Measurements from ENCODE around the gene DSP.

DSP gene

GRCh38 chr6:7559196-7559595, 17.7 kb downstream of the DSP start:
- no peak for DNase-seq (ENCODE audit: low read depth in 2 of 3, low spot score in 2 of 3)

- no peak for DNase-seq (ENCODE audit: low read depth in 2 of 3, low spot score in 2 of 3)
Measured at GRCh38 chr6:7559651-7560385, 18.3 kb downstream of the DSP start.

GRCh38 chr6:7561153-7561964, 19.9 kb downstream of the DSP start:
- no peak for DNase-seq (ENCODE audit: low read depth in 2 of 3, low spot score in 2 of 3)

- DNase-seq (ENCODE audit: low read depth in 2 of 3, low spot score in 2 of 3): no peak
Measured at GRCh38 chr6:7562769-7563168, 21.3 kb downstream of the DSP start.

GRCh38 chr6:7566107-7566506, 24.6 kb downstream of the DSP start:
- DNase-seq (ENCODE audit: low read depth in 2 of 3, low spot score in 2 of 3): no peak

GRCh38 chr6:7566617-7567173, 25.2 kb downstream of the DSP start:
- no peak for DNase-seq (ENCODE audit: low read depth in 2 of 3, low spot score in 2 of 3)

GRCh38 chr6:7568021-7568420, 26.6 kb downstream of the DSP start:
- DNase-seq (ENCODE audit: low read depth in 2 of 3, low spot score in 2 of 3): no peak

GRCh38 chr6:7569082-7569481, 27.6 kb downstream of the DSP start:
- no peak for DNase-seq (ENCODE audit: low read depth in 2 of 3, low spot score in 2 of 3)

GRCh38 chr6:7572213-7572943, 30.9 kb downstream of the DSP start:
- no peak for DNase-seq (ENCODE audit: low read depth in 2 of 3, low spot score in 2 of 3)

GRCh38 chr6:7574500-7574899, 33.0 kb downstream of the DSP start:
- no peak for DNase-seq (ENCODE audit: low read depth in 2 of 3, low spot score in 2 of 3)

GRCh38 chr6:7578516-7578915, 37.0 kb downstream of the DSP start:
- no peak for DNase-seq (ENCODE audit: low read depth in 2 of 3, low spot score in 2 of 3)

GRCh38 chr6:7578931-7579330, 37.5 kb downstream of the DSP start:
- DNase-seq (ENCODE audit: low read depth in 2 of 3, low spot score in 2 of 3): no peak

GRCh38 chr6:7579851-7580250, 38.4 kb downstream of the DSP start:
- no peak for DNase-seq (ENCODE audit: low read depth in 2 of 3, low spot score in 2 of 3)

- DNase-seq (ENCODE audit: low read depth in 2 of 3, low spot score in 2 of 3): no peak
Measured at GRCh38 chr6:7580537-7580926, 39.1 kb downstream of the DSP start.

- no peak for DNase-seq (ENCODE audit: low read depth in 2 of 3, low spot score in 2 of 3)
Measured at GRCh38 chr6:7580927-7581618, 39.6 kb downstream of the DSP start.

GRCh38 chr6:7585287-7585930, 43.9 kb downstream of the DSP start:
- DNase-seq (ENCODE audit: low read depth in 2 of 3, low spot score in 2 of 3): no peak

GRCh38 chr6:7587631-7588100, 46.2 kb downstream of the DSP start:
- no peak for DNase-seq (ENCODE audit: low read depth in 2 of 3, low spot score in 2 of 3)

GRCh38 chr6:7588506-7588905, 47.0 kb downstream of the DSP start:
- DNase-seq (ENCODE audit: low read depth in 2 of 3, low spot score in 2 of 3): no peak

- DNase-seq (ENCODE audit: low read depth in 2 of 3, low spot score in 2 of 3): no peak
Measured at GRCh38 chr6:7589221-7589620, 47.8 kb downstream of the DSP start.

All from activated CD8-positive, alpha-beta memory T cell treated with anti-CD3 and anti-CD28 coated beads for 48 hours (primary cell).